HuH-7 (cell line): ENCODE results near the gene SPAG16.

Experiments used
- DNase-seq: peaks from one replicate; pipeline ENCODE4 v3.0.0; 2011; ENCODE audit warnings: low spot score

SPAG16 gene

DNA sequence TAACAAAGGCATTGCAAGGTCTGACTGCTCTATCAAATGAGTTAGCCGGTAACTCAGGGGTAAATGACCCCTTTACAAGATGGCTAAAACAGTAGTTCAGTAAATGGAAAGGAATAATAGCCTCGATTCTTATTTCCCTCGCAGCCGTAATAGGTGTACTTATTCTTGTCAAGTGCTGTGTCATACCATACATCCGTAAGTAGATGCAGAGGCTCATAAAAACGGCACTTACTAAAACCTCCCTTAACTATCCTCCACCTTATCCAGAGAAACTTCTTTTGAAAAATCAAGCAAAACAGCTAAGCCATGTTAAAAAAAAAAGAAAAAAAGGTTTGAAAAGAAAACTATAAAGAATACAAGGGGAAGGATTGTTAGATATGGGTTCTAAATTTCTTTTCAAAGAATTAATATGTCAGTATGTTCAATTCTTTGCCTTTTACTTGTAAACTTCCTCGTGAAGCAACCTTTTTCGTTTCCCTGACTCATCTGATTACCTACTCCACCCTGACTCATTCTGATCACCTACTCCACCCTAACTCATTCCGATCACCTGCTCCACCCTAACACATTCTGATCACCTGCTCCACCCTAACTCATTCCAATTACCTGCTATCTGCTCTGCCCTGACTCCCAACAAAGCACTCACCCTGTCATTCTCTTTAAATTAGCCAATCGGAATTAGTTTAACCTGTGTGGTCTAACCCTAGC lies 127.5 kb downstream of the SPAG16 start:
- DNase-seq, result no peak

DNA sequence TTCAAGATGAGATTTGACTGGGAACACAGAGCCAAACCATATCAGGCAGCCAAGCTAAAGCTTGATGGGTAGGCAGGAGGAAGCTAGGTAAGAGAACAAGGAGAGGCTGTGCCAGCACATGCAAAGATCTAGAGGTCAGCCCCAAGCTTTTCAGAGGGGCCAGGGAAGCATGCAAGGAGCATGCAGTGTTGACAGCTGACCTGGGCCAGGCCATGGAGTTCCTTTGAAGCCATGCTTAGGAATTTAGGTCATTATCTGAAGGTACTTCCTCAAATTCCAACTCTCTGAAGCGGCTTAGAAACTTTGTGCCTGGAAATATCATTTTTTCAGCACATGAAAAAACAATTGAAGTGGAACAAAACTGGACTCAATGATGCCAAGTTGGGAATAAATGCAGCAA lies 130.8 kb downstream of the SPAG16 start:
- no peak for DNase-seq

GRCh38 chr2:213416832-213417231 lies 132.6 kb downstream of the SPAG16 start:
- DNase-seq, result no peak

- no peak for DNase-seq
Observed at GRCh38 chr2:213419980-213420379, 135.7 kb downstream of the SPAG16 start.

- DNase-seq, result no peak
Observed at GRCh38 chr2:213420828-213421385, 136.6 kb downstream of the SPAG16 start.

DNA sequence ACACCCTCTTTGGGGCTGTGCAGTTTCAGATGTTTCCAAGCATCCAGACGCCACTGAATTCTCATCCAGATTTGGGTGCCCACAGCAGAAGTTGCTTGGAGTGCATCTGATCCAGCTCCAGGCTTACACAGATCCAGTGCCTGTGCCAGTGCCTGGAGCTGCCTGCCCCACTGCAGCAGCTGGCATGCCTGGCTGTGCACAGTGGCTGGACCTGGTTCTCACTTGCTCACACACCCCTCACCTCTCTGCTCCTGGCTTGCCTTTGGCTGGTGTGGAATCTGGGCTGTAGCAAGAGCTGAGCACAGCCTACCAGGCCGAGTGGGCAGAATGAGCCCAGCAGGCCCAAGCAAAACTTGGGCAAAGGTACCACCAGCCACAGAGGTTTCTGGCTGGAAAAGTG lies 137.9 kb downstream of the SPAG16 start:
- DNase-seq, result no peak

DNA sequence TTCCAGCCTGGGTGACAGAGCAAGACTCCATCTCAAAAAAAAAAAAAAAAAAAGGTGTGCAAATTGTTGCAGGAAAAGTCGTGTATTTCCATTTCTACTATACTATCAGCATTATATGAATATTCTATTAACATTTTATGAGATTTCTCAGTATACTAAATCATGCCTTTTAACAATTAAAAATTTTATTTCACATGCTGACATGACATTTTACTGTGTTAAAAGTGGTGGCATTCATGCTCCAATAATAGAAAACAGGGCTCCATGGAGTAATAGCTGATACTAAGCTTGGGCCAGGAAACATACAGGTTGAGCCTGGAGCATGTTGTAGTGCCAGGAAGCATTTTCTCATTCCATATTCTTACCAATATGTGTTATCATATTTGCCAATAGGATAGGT lies 141.4 kb downstream of the SPAG16 start:
- no peak for DNase-seq

DNA sequence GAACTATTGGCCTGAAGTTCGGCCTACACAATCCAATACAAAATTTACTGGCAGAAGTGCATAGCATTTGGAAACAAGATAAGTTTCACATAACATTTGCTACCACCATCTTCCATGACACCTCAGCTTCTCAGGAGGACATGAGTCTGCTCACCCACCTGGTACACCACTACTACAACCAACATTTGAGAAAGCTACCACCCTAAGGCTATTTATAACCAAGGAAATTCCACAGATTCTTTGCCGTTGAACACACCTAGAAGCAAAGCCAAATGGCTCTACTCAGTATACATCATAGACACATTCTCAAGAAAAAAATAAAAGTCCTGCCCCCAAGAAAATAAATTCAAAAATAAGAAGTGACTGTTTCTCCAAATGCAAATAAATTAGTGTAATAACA lies 145.3 kb downstream of the SPAG16 start:
- DNase-seq, result no peak

GRCh38 chr2:213443921-213444320 lies 159.7 kb downstream of the SPAG16 start:
- no peak for DNase-seq

GRCh38 chr2:213451542-213452239 lies 167.4 kb downstream of the SPAG16 start:
- peak; percentile 23 for DNase-seq

- DNase-seq, result no peak
Observed at GRCh38 chr2:213455316-213456008, 171.2 kb downstream of the SPAG16 start.

GRCh38 chr2:213475433-213475832 lies 191.2 kb downstream of the SPAG16 start:
- DNase-seq, result no peak

- DNase-seq, result no peak
Observed at GRCh38 chr2:213476641-213477040, 192.4 kb downstream of the SPAG16 start.

DNA sequence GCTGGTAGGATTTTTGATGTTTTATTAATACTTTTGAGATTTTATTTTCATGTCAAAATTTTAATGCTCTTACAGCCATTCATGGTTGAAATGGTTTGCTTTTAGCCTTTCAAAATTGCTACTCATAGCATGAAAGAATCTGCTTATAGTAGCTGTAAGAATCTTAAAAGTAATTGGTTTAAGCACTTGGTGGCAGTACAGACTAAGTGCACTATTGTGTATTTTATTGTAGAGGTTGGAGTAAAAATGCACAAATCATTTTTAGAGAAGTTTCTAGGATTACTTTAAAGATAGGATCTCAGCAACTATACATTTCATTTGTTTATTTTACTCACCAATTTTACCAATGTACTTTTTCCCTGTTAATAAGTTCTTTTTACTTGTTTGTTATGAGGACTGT lies 205.8 kb downstream of the SPAG16 start:
- DNase-seq, result no peak

DNA sequence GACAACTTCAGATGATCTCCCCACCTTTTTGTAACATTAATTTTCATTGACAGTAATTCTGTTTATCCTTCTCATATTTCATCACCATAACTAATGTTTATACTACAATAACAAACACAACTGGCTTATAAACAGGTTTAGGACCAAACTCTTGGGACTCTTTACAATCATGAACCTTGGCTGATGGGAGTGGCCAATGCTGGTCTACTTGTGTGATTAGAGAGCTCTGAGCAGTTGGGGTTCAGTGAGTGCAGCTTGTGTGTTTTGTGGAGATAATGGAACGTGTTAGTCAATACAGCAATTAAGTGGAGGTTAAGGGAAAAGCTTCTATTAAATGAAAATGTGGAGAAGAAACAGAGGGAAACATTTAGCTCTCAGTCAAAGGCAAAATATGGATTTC lies 207.1 kb downstream of the SPAG16 start:
- DNase-seq, result no peak

- no peak for DNase-seq
Observed at GRCh38 chr2:213496226-213496625, 212.0 kb downstream of the SPAG16 start.

DNA sequence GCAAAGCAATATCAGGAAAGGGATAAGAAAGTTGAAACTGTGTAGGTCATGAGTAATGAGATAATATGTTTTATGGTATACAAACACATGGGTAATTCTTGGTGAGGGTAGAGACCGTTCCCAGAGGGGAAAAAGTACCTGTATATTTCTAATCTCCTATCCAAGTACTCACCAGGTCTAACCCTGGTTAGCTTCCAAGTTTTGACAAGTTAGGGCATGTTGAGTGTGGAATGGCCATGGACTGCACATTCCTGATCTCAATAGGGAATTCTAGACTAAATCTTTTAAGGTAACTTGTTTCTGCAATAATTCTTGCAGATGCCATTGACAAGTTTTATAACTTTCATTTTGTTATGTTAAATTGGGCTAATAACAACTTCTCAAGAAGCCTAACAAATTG lies 216.6 kb downstream of the SPAG16 start:
- no peak for DNase-seq

- DNase-seq, result no peak
Observed at GRCh38 chr2:213524164-213524563, 239.9 kb downstream of the SPAG16 start.

GRCh38 chr2:213537579-213537978 lies 253.3 kb downstream of the SPAG16 start:
- no peak for DNase-seq

- DNase-seq, result no peak
Observed at GRCh38 chr2:213544940-213545339, 260.7 kb downstream of the SPAG16 start.

DNA sequence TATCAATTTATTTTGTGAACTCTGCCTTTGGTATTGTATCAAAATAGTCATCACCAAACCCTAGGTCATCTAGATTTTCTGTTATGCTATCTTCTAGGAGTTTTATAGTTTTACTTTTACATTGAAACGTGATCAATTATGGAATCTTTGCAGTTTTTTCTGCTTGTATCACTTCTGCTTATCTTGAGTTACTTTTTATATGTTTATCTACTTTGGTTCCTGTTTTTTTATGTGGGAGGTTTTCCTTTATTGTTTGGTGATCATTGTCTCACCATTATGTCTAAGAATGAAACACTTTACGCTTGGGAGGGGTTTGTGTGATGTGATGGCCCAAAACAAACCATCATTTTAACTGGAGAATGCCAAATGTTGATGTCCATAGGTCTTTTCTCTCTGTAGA lies 261.2 kb downstream of the SPAG16 start:
- DNase-seq, result no peak

GRCh38 chr2:213545964-213546475 lies 261.8 kb downstream of the SPAG16 start:
- DNase-seq, result no peak

GRCh38 chr2:213551526-213551925 lies 267.3 kb downstream of the SPAG16 start:
- no peak for DNase-seq
